Muscle layer of colon (tissue), 2 donors: ENCODE data around the gene NEK3.
"Not testable (repeated sequence)": the region's sequence is repeated elsewhere in the genome, so short reads cannot be mapped to it uniquely, and the experiment has no call there.

Experiments
- H3K27ac ChIP-seq: one replicate; pipeline ENCODE4 v1.7.0; 2013; ENCODE audit warnings: low read depth, mild to moderate bottlenecking, low read length, moderate library complexity
- H3K27me3 ChIP-seq, 2 donors: one replicate each; pipeline ENCODE4 v1.7.0; 2013; ENCODE audit warnings: low read length in 2 of 2, mild to moderate bottlenecking in 2 of 2; ENCODE audit not compliant: insufficient read depth in 2 of 2, control insufficient read depth in 1 of 2
- H3K36me3 ChIP-seq: one replicate; pipeline ENCODE4 v1.7.0; 2013; ENCODE audit warnings: mild to moderate bottlenecking, low read length; ENCODE audit not compliant: insufficient read depth
- H3K4me1 ChIP-seq: one replicate; pipeline ENCODE4 v1.7.0; 2013; ENCODE audit warnings: mild to moderate bottlenecking, low read length; ENCODE audit not compliant: insufficient read depth
- H3K4me3 ChIP-seq, 2 donors: one replicate each; pipeline ENCODE4 v1.7.0; 2013; ENCODE audit warnings: low read length in 2 of 2, low read depth in 1 of 2, mild to moderate bottlenecking in 1 of 2, moderate library complexity in 1 of 2
- H3K9ac ChIP-seq: one replicate; pipeline ENCODE4 v1.7.0; 2013; ENCODE audit warnings: low read length
- H3K9me3 ChIP-seq: one replicate; pipeline ENCODE4 v1.7.0; 2013; ENCODE audit warnings: mild to moderate bottlenecking, low read length
- donor health status: abdominal sarcoma.
- donor health status: Adenocarcinoma of cecum.

The NEK3 gene

GRCh38 chr13:52193587-52194183 is 34.3 kb upstream of the NEK3 start:
- H3K4me1 ChIP-seq, H3K36me3 ChIP-seq, H3K27me3 ChIP-seq, H3K9me3 ChIP-seq: not testable (repeated sequence)
- Histone ChIP-seq H3K27ac (peak overlapping the region; percentile 86), H3K4me3 (peak overlapping the region; percentile 87 to 96), H3K9ac (peak overlapping the region; percentile 46)

- not testable (repeated sequence) for H3K27me3 ChIP-seq, H3K27ac ChIP-seq, H3K4me1 ChIP-seq, H3K9ac ChIP-seq, H3K9me3 ChIP-seq, H3K4me3 ChIP-seq
- H3K36me3 ChIP-seq = peaks cover 21% of the 10 kb centered on the region
Observed at GRCh38 chr13:52187424-52188187, 28.2 kb upstream of the NEK3 start.

DNA sequence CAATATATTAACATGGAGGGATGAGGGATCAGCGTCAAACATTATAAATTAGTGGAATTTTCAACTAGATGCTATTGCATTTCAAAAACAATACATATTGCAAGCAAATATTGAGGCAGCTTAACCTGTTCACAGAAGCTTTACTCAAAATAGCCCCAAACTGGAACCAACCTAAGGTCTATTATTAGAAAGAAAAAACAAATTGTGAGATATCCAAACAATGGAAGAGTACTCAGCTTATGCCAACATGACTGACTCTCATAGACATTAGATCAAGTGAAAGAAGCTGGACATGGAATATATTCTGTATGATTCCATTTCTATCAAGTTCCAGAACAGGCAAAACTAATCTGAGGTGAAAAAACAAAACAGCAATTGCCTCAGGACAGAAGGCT is 27.6 kb upstream of the NEK3 start:
- Histone ChIP-seq H3K27ac (no peak overlapping the region), H3K4me3 (no peak overlapping the region), H3K4me1 (no peaks in the 10 kb centered on the region), H3K36me3 (peaks cover 21% of the 10 kb centered on the region), H3K27me3 (no peaks in the 10 kb centered on the region), H3K9me3 (no peaks in the 10 kb centered on the region), H3K9ac (no peak overlapping the region)

GRCh38 chr13:52181316-52181954 is 22.0 kb upstream of the NEK3 start:
- not testable (repeated sequence) for H3K27ac ChIP-seq, H3K9me3 ChIP-seq, H3K4me3 ChIP-seq, H3K27me3 ChIP-seq, H3K9ac ChIP-seq, H3K4me1 ChIP-seq
- H3K36me3 ChIP-seq = peaks cover 26% of the 10 kb centered on the region

DNA sequence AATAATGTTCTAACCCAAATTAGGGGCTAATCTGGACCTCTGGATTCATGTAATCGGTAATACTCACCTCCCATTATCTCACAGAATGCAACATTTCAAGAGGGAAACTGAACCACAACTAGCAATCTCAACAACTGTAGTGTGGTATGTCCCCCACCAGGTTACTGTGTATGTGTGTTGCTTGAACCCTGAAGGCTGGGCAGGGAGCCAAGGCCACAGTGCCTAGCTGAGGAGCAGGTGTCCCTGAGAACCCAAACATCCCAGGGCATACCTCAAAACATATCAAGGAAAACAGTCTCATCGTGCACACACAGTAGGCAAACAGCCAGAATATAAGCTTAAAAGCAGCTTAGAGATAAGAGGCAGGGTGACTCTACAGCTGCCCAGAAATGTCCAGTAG is 20.5 kb upstream of the NEK3 start:
- H3K9ac ChIP-seq = no peak overlapping the region
- no peak overlapping the region for H3K27ac ChIP-seq
- H3K4me3 ChIP-seq = no peak overlapping the region
- H3K9me3 ChIP-seq = no peaks in the 10 kb centered on the region
- no peaks in the 10 kb centered on the region for H3K4me1 ChIP-seq
- H3K36me3 ChIP-seq = peaks cover 32% of the 10 kb centered on the region
- H3K27me3 ChIP-seq = no peaks in the 10 kb centered on the region

DNA sequence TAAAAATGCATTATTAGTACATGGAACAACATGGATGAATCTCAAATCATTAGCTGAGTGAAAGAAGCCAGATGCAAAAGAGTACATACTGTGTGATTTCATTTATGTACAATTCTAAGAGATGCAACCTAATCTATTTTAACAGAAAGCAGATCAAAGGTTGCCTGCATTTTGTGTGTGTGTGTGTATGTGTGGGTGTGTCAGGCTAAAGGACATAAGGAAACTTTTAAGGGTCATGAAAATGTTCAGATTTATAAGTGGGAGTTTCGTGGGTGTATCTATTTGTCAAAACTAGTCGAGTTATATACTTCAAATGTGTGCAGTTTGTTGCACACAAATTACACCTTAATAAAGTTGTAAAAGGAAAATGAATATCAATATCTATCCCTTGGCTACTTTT is 17.9 kb upstream of the NEK3 start:
- Histone ChIP-seq H3K27me3 (no peaks in the 10 kb centered on the region), H3K4me3 (no peak overlapping the region), H3K9ac (no peak overlapping the region), H3K9me3 (no peaks in the 10 kb centered on the region), H3K27ac (no peak overlapping the region), H3K36me3 (peaks cover 29% of the 10 kb centered on the region), H3K4me1 (no peaks in the 10 kb centered on the region)

DNA sequence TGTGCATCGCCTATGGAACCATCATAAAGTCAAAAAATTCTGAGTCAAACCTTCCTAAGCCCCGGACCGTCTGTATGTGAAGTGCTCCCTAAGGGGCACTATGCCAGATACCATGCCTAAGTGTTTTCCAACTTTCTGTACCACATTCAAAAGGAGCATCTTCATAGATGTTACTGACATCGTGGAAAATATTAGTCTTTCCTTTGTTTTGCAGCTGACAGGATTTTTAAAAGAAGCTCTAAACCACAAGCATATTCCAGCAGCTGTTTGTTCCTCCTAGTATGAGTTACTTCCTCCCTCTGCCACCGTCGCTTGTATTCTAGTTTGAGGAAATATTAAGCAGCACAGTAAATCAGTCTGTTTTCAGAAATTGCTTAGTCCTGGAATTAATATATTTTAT is 14.6 kb upstream of the NEK3 start:
- not testable (repeated sequence) for H3K27me3 ChIP-seq, H3K4me1 ChIP-seq, H3K27ac ChIP-seq, H3K9me3 ChIP-seq, H3K9ac ChIP-seq, H3K4me3 ChIP-seq
- peaks cover 21% of the 10 kb centered on the region for H3K36me3 ChIP-seq

GRCh38 chr13:52173373-52173772 is 14.0 kb upstream of the NEK3 start:
- Histone ChIP-seq H3K4me1 (no peaks in the 10 kb centered on the region), H3K4me3 (no peak overlapping the region), H3K27ac (no peak overlapping the region), H3K9me3 (no peaks in the 10 kb centered on the region), H3K9ac (no peak overlapping the region), H3K36me3 (peaks cover 21% of the 10 kb centered on the region), H3K27me3 (no peaks in the 10 kb centered on the region)

DNA sequence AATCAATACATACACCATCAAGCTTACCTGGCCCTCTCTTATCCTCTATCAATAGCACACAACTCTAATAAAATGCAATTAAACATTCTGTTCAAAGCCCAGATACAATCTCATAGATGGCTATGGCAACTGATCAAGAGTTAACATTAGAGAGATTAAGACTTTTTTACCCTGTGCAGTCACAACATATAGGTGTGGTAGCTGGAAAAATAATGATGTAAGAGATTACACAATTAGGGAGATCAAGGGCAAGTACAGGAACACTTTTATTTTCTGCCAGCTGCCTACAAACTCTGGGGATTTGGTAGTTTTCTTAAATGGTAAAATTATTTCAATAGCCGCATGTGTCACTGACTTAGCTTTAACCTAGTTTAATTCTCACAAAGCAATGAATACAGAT is 12.3 kb upstream of the NEK3 start:
- not testable (repeated sequence) for H3K9me3 ChIP-seq, H3K9ac ChIP-seq, H3K27me3 ChIP-seq, H3K4me1 ChIP-seq, H3K4me3 ChIP-seq, H3K27ac ChIP-seq
- H3K36me3 ChIP-seq = peaks cover 16% of the 10 kb centered on the region

- H3K4me1 ChIP-seq, H3K9me3 ChIP-seq, H3K9ac ChIP-seq, H3K27me3 ChIP-seq, H3K4me3 ChIP-seq, H3K27ac ChIP-seq: not testable (repeated sequence)
- peaks cover 16% of the 10 kb centered on the region for H3K36me3 ChIP-seq
Observed at GRCh38 chr13:52170828-52171391, 11.5 kb upstream of the NEK3 start.

GRCh38 chr13:52169839-52170238 is 10.4 kb upstream of the NEK3 start:
- no peaks in the 10 kb centered on the region for H3K9me3 ChIP-seq
- no peak overlapping the region for H3K27ac ChIP-seq
- H3K36me3 ChIP-seq = peaks cover 9% of the 10 kb centered on the region
- no peak overlapping the region for H3K9ac ChIP-seq
- H3K4me1 ChIP-seq = no peaks in the 10 kb centered on the region
- no peaks in the 10 kb centered on the region for H3K27me3 ChIP-seq
- H3K4me3 ChIP-seq = no peak overlapping the region
